SU-DHL-6 (cell line): ENCODE results near the gene AAR2.

Source experiments
- H2AFZ ChIP-seq: fragments of 200-600 bp; sonication (generic); 2 replicates; pipeline ENCODE4 v1.6.1; 2014; ENCODE audit warnings: low read depth, mild to moderate bottlenecking, moderate library complexity, mixed read lengths, antibody characterized with exemption, low read length; ENCODE audit not compliant: severe bottlenecking
- H3F3A ChIP-seq: fragments of 200-600 bp; shearing (Covaris generic); 2 replicates; pipeline ENCODE4 v1.6.0; 2016; ENCODE audit warnings: antibody characterized with exemption, mild to moderate bottlenecking; ENCODE audit not compliant: insufficient read depth
- H3K27ac ChIP-seq: fragments of 200-600 bp; sonication (generic); 2 replicates; pipeline ENCODE4 v1.5.1; 2016; ENCODE audit warnings: low read depth, mild to moderate bottlenecking, low read length, moderate library complexity, mixed read lengths
- H3K27me3 ChIP-seq: fragments of 200-600 bp; sonication (generic), shearing (Covaris generic); 2 replicates; pipeline ENCODE4 v1.6.0; 2014; ENCODE audit warnings: mild to moderate bottlenecking, low read length
- H3K36me3 ChIP-seq: fragments of 200-600 bp; sonication (generic); 2 replicates; pipeline ENCODE4 v1.6.1; 2014; ENCODE audit warnings: mild to moderate bottlenecking, low read length, mixed read lengths
- H3K4me2 ChIP-seq: fragments of 300-600, 200-600 bp; shearing (Covaris generic), sonication (generic); 2 replicates; pipeline ENCODE4 v1.6.0; 2014; ENCODE audit warnings: low read length, low read depth, mild to moderate bottlenecking; ENCODE audit not compliant: poor library complexity, severe bottlenecking
- H3K4me3 ChIP-seq: fragments of 200-600 bp; sonication (generic); 2 replicates; pipeline ENCODE4 v1.5.1; 2014; ENCODE audit warnings: antibody characterized with exemption, low read length, mild to moderate bottlenecking, mixed read lengths; ENCODE audit not compliant: insufficient read depth, poor library complexity, severe bottlenecking
- H3K79me2 ChIP-seq: fragments of 200-600 bp; sonication (generic); 2 replicates; pipeline ENCODE4 v1.6.1; 2014; ENCODE audit warnings: mild to moderate bottlenecking, low read length, moderate library complexity; ENCODE audit not compliant: insufficient read depth
- H3K9ac ChIP-seq: fragments of 200-600 bp; sonication (generic); 2 replicates; pipeline ENCODE4 v1.7.0; 2014; ENCODE audit warnings: mild to moderate bottlenecking, low read length
- H3K9me2 ChIP-seq: fragments of 200-600 bp; sonication (generic); replicated peaks from 2 replicates; pipeline ENCODE4 v1.6.1; 2014; ENCODE audit warnings: low read length; ENCODE audit not compliant: insufficient read depth
- H3K9me3 ChIP-seq: fragments of 200-600 bp; sonication (generic); 2 replicates; pipeline ENCODE4 v1.6.1; 2014; ENCODE audit warnings: low read length, mixed read lengths; ENCODE audit not compliant: insufficient read depth
- H4K20me1 ChIP-seq: fragments of 200-600 bp; sonication (generic); 2 replicates; pipeline ENCODE4 v1.6.1; 2014; ENCODE audit warnings: low read depth, mild to moderate bottlenecking, antibody characterized with exemption, low read length, moderate library complexity, mixed read lengths
- CTCF ChIP-seq: fragments of 200-600 bp; sonication (generic); IDR thresholded peaks from one replicate; pipeline ENCODE4 v1.5.1; 2017; ENCODE audit warnings: antibody characterized with exemption, mild to moderate bottlenecking, low read length, moderate library complexity; ENCODE audit not compliant: insufficient read depth, poor library complexity, severe bottlenecking
- EZH2phosphoT487 ChIP-seq: fragments of 200-600 bp; sonication (generic), shearing (Covaris generic); conservative IDR thresholded peaks from 2 replicates; pipeline ENCODE4 v1.6.1; 2018; ENCODE audit warnings: mild to moderate bottlenecking, antibody characterized with exemption, low read length, moderate library complexity, mixed read lengths

The AAR2 gene

GRCh38 chr20:36249450-36249849 is 13.2 kb downstream of the AAR2 start:
- H3K36me3 ChIP-seq = peaks cover 4% of the 10 kb centered on the region; the same call in 1 of the 2 replicates
- no peaks in the 10 kb centered on the region for H3K27me3 ChIP-seq
- TF ChIP-seq CTCF (no peak), EZH2phosphoT487 (no peak)
- H3K9ac ChIP-seq = no peak overlapping the region
- no peaks in the 10 kb centered on the region for H4K20me1 ChIP-seq
- H3K4me3 ChIP-seq = no peak overlapping the region
- H3F3A ChIP-seq = no peaks in the 10 kb centered on the region
- H3K9me3 ChIP-seq = no peaks in the 10 kb centered on the region
- H3K9me2 ChIP-seq = no peaks in the 10 kb centered on the region
- no peak overlapping the region for H3K27ac ChIP-seq
- no peak overlapping the region for H3K4me2 ChIP-seq
- H2AFZ ChIP-seq = no peak overlapping the region
- no peaks in the 10 kb centered on the region for H3K79me2 ChIP-seq

- no peak for TF ChIP-seq CTCF
- no peak for TF ChIP-seq EZH2phosphoT487
- Histone ChIP-seq H3K27me3 (no peaks in the 10 kb centered on the region), H3K4me2 (no peak overlapping the region), H3K9me3 (no peaks in the 10 kb centered on the region), H3K79me2 (no peaks in the 10 kb centered on the region), H2AFZ (no peak overlapping the region), H3K36me3 (peaks cover 4% of the 10 kb centered on the region; the same call in 1 of the 2 replicates), H4K20me1 (no peaks in the 10 kb centered on the region), H3K9me2 (no peaks in the 10 kb centered on the region), H3K27ac (no peak overlapping the region), H3K9ac (no peak overlapping the region), H3K4me3 (no peak overlapping the region), H3F3A (no peaks in the 10 kb centered on the region)
Observed at GRCh38 chr20:36251426-36251825, 15.1 kb downstream of the AAR2 start.

GRCh38 chr20:36252511-36252910 is 16.2 kb downstream of the AAR2 start:
- Histone ChIP-seq H3K9me3 (no peaks in the 10 kb centered on the region), H3K27me3 (no peaks in the 10 kb centered on the region), H3K36me3 (peaks cover 4% of the 10 kb centered on the region; the same call in 1 of the 2 replicates), H4K20me1 (no peaks in the 10 kb centered on the region), H3K4me3 (no peak overlapping the region), H2AFZ (no peak overlapping the region), H3K9me2 (no peaks in the 10 kb centered on the region), H3K4me2 (no peak overlapping the region), H3F3A (no peaks in the 10 kb centered on the region), H3K27ac (no peak overlapping the region), H3K79me2 (no peaks in the 10 kb centered on the region), H3K9ac (no peak overlapping the region)
- TF ChIP-seq CTCF (no peak), EZH2phosphoT487 (no peak)
